Measurements from ENCODE around the gene TNS2.
"Not testable (repeated sequence)": the region's sequence is repeated elsewhere in the genome, so short reads cannot be mapped to it uniquely, and the experiment has no call there.

The TNS2 gene

GRCh38 chr12:53095596-53095895, 45.7 kb downstream of the TNS2 start:
- not testable (repeated sequence) for DNase-seq (ENCODE audit: low read depth in 3 of 3)

- DNase-seq (ENCODE audit: low read depth in 3 of 3): no peak
These were observed 46.4 kb downstream of the TNS2 start for GRCh38 chr12:53096089-53096741.

GRCh38 chr12:53096759-53097158, 46.9 kb downstream of the TNS2 start:
- no peak for DNase-seq (ENCODE audit: low read depth in 3 of 3)

GRCh38 chr12:53097207-53097563, 47.3 kb downstream of the TNS2 start:
- no peak for DNase-seq (ENCODE audit: low read depth in 3 of 3)

GRCh38 chr12:53097564-53098353, 47.9 kb downstream of the TNS2 start, which contains the start of gene IGFBP6:
TSS of gene IGFBP6 (plus strand) at chr12:53097667. CDS start at chr12:53097718, 51 bp downstream.
- peak in 2 of 3 experiments; percentile 22 to 36 for DNase-seq (ENCODE audit: low read depth in 3 of 3)

GRCh38 chr12:53098354-53098981, 48.6 kb downstream of the TNS2 start:
- DNase-seq (ENCODE audit: low read depth in 3 of 3): no peak

GRCh38 chr12:53099071-53099882, 49.4 kb downstream of the TNS2 start:
- DNase-seq (ENCODE audit: low read depth in 3 of 3): peak; percentile 76 to 78 (median 76)

GRCh38 chr12:53100466-53101151, 50.7 kb downstream of the TNS2 start:
- DNase-seq (ENCODE audit: low read depth in 3 of 3): no peak

- no peak for DNase-seq (ENCODE audit: low read depth in 3 of 3)
These were observed 51.4 kb downstream of the TNS2 start for GRCh38 chr12:53101266-53101665.

GRCh38 chr12:53101931-53102781, 52.3 kb downstream of the TNS2 start:
- no peak for DNase-seq (ENCODE audit: low read depth in 3 of 3)

GRCh38 chr12:53102883-53103807, 53.3 kb downstream of the TNS2 start, which contains the start of gene SOAT2:
TSS of gene SOAT2 (plus strand) at chr12:53103486. CDS start at chr12:53103578, 92 bp downstream.
- no peak for DNase-seq (ENCODE audit: low read depth in 3 of 3)

GRCh38 chr12:53103860-53104305, 54.0 kb downstream of the TNS2 start:
- DNase-seq (ENCODE audit: low read depth in 3 of 3): no peak

GRCh38 chr12:53105256-53105655, 55.4 kb downstream of the TNS2 start:
- DNase-seq (ENCODE audit: low read depth in 3 of 3): no peak

- DNase-seq (ENCODE audit: low read depth in 3 of 3): no peak
These were observed 56.0 kb downstream of the TNS2 start for GRCh38 chr12:53105712-53106439.

GRCh38 chr12:53107122-53107521, 57.3 kb downstream of the TNS2 start:
- DNase-seq (ENCODE audit: low read depth in 3 of 3): no peak

GRCh38 chr12:53112431-53112830, 62.6 kb downstream of the TNS2 start:
- not testable (repeated sequence) for DNase-seq (ENCODE audit: low read depth in 3 of 3)

GRCh38 chr12:53113136-53113705, 63.4 kb downstream of the TNS2 start:
- no peak for DNase-seq (ENCODE audit: low read depth in 3 of 3)

GRCh38 chr12:53113951-53114350, 64.1 kb downstream of the TNS2 start:
- no peak for DNase-seq (ENCODE audit: low read depth in 3 of 3)

Data from stimulated activated CD4-positive, alpha-beta T cell treated with anti-CD3 and anti-CD28 coated beads, TNF-alpha, amount 100 ng/mL, for 4 hours (primary cell).